Breast epithelium (tissue), 3 donors: Measurements from ENCODE around the gene LHFPL5.

Experiments
- POLR2A ChIP-seq: fragments of 450-650 bp; IDR thresholded peaks from one replicate; pipeline ENCODE4 v1.6.1; 2016; ENCODE audit warnings: antibody characterized with exemption, mild to moderate bottlenecking, moderate library complexity
- POLR2AphosphoS5 ChIP-seq, 3 donors: sonication (generic); formaldehyde crosslinking; IDR thresholded peaks; one replicate each; pipeline ENCODE4 v1.6.1; 2017; ENCODE audit warnings: antibody characterized with exemption in 3 of 3
- TF ChIP-seq, protein P1 (sequence below), 3 donors: fragments of 450-650 bp; IDR thresholded peaks; one replicate each; pipeline ENCODE4 v1.5.1; 2016 to 2017; ENCODE audit warnings: antibody characterized with exemption in 3 of 3, mild to moderate bottlenecking in 3 of 3, moderate library complexity in 3 of 3

DNA sequence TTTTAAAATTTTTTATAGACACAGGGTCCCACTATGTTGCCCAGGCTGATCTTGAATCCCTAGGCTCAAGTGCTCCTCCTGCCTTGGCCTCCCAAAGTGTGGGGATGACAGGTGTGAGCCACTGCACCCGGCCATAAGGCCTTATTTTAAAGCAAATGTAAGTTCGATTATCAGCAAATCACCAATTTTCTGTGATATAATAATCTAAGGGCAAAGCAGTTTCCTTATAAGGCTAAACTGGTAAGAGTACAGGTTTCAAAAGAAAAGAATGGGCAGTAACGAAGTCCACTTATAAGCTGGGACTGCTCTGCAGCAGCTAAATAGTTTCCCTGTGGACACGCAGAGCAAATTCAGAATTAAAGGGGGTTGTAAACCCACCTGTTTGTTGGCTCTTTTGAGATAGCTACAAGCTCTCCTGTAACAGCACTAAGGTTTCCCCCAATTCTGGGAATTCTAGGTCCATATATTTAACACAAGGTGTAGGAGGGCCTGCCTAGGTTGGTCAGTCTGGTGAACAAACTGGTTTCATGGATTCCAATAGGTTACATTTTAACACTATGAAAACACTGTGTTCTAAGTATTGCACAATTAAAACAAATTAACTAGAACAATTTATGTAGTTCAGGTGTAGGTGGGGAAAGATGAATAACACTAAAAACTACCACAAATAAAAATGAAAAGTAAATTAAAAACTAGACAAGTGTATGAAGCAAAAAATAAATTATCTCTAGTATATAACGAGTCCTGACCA is 26.3 kb downstream of the LHFPL5 start:
- TF ChIP-seq, protein P1, sequence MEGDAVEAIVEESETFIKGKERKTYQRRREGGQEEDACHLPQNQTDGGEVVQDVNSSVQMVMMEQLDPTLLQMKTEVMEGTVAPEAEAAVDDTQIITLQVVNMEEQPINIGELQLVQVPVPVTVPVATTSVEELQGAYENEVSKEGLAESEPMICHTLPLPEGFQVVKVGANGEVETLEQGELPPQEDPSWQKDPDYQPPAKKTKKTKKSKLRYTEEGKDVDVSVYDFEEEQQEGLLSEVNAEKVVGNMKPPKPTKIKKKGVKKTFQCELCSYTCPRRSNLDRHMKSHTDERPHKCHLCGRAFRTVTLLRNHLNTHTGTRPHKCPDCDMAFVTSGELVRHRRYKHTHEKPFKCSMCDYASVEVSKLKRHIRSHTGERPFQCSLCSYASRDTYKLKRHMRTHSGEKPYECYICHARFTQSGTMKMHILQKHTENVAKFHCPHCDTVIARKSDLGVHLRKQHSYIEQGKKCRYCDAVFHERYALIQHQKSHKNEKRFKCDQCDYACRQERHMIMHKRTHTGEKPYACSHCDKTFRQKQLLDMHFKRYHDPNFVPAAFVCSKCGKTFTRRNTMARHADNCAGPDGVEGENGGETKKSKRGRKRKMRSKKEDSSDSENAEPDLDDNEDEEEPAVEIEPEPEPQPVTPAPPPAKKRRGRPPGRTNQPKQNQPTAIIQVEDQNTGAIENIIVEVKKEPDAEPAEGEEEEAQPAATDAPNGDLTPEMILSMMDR (IDR thresholded peaks at IDR 0.05), result no peak
- no peak for TF ChIP-seq POLR2A
- no peak for TF ChIP-seq POLR2AphosphoS5 (IDR thresholded peaks at IDR 0.05)
